Stimulated activated CD8-positive, alpha-beta memory T cell treated with anti-CD3 and anti-CD28 coated beads, Interleukin-7, amount 100 ng/mL, for 1 hour (primary cell): ENCODE measurements around the gene PGM3.
A peak's percentile ranks its signal among the peaks of the same experiment; 100 is the strongest.
"Not testable (repeated sequence)": the region's sequence is repeated elsewhere in the genome, so short reads cannot be mapped to it uniquely, and the experiment has no call there.

ENCODE experiments used
- DNase-seq, 2 donors: peaks; one replicate each; pipeline ENCODE4 v3.0.0-alpha.2; 2020; ENCODE audit warnings: low read depth in 2 of 2

Gene PGM3

DNA sequence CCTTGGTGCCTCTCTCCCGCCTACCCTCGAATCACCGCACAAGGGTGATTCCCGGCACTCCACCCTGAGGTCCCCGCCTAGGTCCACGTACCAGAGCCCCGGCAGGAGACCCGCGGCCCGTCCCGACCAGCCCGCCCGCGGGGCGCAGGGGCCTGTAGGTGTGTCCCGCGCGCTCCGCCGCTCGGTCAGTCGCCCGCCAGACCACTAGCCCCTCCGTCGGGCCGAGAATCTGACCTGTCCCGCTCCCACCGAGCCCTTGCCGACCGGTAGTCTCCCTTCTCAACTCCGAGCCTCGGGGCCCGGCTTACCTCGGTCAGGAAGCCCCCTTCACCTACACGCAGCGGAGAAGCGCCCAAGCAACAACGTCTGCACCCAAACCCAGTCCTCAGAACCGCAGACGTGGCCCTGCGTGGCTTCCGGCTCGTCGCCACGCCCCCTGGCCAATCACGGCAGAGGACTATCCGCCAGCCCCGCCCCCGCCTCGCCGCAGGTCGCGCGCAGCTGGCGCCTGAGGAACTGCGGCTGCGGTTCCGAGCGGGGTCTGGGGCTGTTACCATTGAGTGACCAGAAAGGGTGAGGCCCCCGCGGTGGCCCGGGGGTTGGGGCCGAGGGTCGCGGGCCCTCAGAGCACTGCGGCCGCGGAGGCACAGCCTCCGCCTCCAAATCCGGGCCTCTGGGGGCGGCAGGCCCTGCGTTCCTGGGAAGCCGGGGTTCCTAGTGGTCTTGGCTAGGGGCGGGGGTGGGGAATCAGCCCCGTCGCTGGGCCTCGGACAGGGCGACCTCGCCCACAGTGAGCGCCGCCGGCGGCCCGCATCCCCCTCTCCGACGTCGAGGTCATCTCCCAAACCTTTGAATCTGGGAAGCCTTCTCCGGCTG lies at the start of gene PGM3, which contains the start of gene RWDD2A:
Gene PGM3 (minus strand): TSS at position 395 of the 876 bp plus-strand sequence. CDS start 2,253 bp downstream, outside the sequence.
Gene RWDD2A (plus strand): TSS at position 487 of the 876 bp plus-strand sequence. CDS start 1,095 bp downstream, outside the sequence.
- peak; percentile 76 to 79 for DNase-seq

DNA sequence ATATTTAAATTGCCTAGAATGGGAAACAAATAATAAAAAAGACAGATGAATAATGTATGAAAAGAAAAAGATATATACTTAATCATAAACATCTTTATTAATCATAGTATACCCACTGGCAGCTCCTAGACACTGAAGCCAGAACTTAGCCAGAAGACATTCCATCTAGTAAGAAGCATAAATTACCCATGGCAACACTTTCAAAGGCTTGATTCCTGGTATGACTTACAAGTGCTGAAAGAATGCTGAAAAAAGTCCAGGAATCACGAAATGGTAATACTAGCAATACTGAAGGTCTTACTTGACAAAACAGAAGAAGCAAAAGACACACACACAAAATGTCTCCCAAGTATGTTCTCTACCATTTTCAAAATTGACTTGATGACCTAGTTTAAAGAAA lies 38.1 kb upstream of the PGM3 start:
- DNase-seq = no peak

- DNase-seq = no peak
Measured at GRCh38 chr6:83226517-83226916, 33.5 kb upstream of the PGM3 start.

GRCh38 chr6:83221889-83222479 lies 28.9 kb upstream of the PGM3 start:
- DNase-seq = no peak

- no peak for DNase-seq
Measured at GRCh38 chr6:83221276-83221675, 28.2 kb upstream of the PGM3 start.

DNA sequence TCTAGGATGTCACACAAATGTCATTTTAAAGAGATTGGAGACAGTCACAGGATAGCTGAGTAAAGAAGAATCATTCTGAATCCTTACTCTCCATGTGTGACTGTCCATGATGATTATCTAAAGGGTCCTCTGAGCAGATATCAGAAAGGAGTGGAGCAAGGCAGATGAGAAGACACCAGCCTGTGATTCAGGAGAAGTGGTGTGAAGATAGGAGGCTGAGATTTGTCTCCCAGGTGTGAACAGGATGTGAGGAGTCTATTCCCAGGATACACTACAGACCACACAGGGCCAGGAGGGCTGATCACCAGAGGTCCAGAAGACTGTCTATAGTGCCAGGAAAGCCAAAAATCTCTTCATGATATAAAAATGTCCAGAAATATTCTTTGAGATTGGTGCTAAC lies 27.1 kb upstream of the PGM3 start:
- no peak for DNase-seq

- no peak for DNase-seq
Measured at GRCh38 chr6:83218646-83219045, 25.6 kb upstream of the PGM3 start.

- no peak for DNase-seq
Measured at GRCh38 chr6:83216806-83217205, 23.7 kb upstream of the PGM3 start.

- no peak for DNase-seq
Measured at GRCh38 chr6:83215131-83216047, 22.3 kb upstream of the PGM3 start.

DNA sequence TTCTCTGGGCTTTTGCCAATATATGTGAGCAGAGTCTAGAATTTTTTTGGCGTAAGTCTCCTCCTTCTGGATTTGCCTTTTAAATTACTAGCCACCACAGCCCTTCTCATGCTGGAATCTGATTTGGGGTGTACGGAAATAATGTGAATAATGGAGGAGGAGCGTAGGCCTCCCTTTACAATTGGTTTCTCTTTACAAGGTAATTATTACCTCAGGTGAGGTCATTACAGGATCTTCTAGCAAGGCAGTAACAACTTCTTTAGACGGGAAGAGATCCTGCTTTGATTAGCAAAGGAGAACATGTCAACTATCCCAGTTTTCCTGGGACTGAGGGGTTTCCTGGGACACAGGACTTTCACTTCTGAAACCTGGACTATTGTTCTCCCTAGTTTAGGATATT lies 9.0 kb upstream of the PGM3 start:
- no peak for DNase-seq

DNA sequence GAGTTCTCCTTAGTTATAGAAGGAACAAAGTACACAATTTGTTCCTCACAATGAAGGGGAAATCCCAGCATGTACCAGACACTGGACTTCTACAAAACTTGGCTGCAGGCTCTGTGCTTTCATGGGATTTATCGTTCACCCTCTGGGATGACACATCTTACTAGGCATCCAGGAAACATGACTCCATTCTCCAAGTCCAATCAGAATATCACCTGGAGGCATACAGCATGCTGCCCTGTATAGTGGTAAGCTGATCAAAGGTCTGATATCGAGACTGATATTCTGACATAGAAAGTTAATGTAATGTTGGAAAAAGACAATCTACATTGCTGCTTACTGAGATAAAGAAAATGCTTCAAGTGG lies 6.8 kb upstream of the PGM3 start:
- no peak for DNase-seq

DNA sequence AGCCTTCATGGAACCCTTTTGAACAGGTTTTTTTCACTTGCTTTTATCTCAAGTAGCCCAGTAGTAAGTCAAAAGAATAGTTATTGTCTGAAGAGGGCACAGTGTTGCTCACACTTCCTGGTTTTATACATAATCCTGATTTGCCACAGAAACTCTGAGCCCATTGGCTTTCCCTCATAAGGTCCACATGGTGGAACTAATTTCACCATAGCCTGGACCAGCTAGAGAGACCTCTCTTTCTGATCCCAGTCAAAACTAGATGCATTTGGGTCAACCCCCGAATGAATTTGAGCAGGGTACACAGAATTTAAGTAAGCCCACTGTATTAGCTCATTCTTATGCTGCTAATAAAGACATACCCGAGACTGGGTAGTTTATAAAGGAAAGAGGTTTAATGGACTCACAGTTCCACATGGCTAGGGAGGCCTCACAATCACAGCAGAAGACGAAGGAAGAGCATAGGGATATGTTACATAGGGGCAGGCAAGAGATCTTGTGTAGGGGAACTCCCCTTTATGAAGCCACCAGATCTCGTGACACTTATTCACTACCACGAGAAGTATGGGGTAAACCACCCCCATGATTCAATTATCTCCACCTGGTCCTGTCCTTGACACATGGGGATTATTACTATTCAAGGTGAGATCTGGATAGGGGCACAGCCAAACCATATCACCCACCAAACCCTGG lies 6.3 kb upstream of the PGM3 start:
- no peak for DNase-seq

- DNase-seq = no peak
Measured at GRCh38 chr6:83198486-83199172, 5.6 kb upstream of the PGM3 start.

GRCh38 chr6:83193747-83194566 lies 892 bp upstream of the PGM3 start:
- DNase-seq = no peak

DNA sequence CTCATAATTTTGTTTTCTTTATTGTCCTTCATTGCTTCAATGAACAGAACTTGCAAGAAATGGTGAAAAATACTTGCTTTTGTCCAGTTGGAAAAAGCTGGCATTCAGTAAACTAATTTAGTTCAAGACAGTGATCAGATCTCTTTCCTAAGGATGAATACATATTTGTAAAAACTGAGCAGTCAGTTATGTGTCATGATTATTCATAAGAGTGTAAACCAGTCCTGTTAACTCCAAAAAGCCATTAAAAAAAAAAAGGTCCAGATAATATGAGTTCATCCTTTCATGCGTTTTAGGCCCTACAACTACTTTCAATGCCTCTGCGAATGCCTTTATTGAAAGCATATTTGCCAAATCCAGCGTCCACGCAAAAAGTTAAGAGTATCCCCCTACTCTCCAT lies 609 bp downstream of the PGM3 start:
- no peak for DNase-seq

DNA sequence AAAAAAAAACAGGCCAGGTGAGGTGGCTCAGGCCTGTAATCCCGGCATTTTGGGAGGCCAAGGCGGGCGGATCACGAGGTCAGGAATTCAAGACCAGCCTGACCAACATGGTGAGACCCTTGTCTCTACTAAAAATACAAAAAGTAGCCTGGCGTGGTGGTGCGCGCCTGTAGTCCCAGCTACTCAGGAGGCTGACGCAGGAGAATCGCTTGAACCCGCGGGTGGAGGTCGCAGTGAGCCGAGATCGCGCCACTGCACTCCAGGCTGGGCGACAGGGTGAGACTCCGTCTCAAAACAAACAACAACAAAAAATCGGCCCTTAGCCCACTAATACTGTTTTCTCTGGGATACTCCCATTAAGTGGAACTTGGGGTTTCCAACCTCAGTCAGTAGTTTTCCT lies 1.1 kb downstream of the PGM3 start:
- not testable (repeated sequence) for DNase-seq

- DNase-seq = no peak
Measured at GRCh38 chr6:83190626-83191025, 2.4 kb downstream of the PGM3 start.

- no peak for DNase-seq
Measured at GRCh38 chr6:83188501-83188900, 4.6 kb downstream of the PGM3 start.

GRCh38 chr6:83185096-83185495 lies 8.0 kb downstream of the PGM3 start:
- no peak for DNase-seq
